HEK293 (cell line): ENCODE data around the gene AGTPBP1.

Source experiments
- KLF1 ChIP-seq: fragments of 450-650 bp; formaldehyde crosslinking; IDR thresholded peaks from 2 replicates; pipeline ENCODE4 v1.5.1; 2016; ENCODE audit warnings: missing biosample characterization, missing genetic modification characterization
- YY1 ChIP-seq: fragments of 450-650 bp; formaldehyde crosslinking; IDR thresholded peaks from 2 replicates; pipeline ENCODE4 v1.5.1; 2018; ENCODE audit warnings: missing biosample characterization, missing genetic modification characterization
- TF ChIP-seq, protein P1 (sequence below): fragments of 450-650 bp; formaldehyde crosslinking; IDR thresholded peaks from 2 replicates; pipeline ENCODE4 v1.5.1; 2016; ENCODE audit warnings: missing biosample characterization, missing genetic modification characterization
- TF ChIP-seq, protein P2 (sequence below): fragments of 450-650 bp; formaldehyde crosslinking; IDR thresholded peaks from 2 replicates; pipeline ENCODE4 v1.5.1; 2016; ENCODE audit warnings: missing biosample characterization, missing genetic modification characterization
- TF ChIP-seq, protein P3 (sequence below): fragments of 450-650 bp; formaldehyde crosslinking; IDR thresholded peaks from 2 replicates; pipeline ENCODE4 v1.5.1; 2016; ENCODE audit warnings: missing biosample characterization, missing genetic modification characterization

DNA sequence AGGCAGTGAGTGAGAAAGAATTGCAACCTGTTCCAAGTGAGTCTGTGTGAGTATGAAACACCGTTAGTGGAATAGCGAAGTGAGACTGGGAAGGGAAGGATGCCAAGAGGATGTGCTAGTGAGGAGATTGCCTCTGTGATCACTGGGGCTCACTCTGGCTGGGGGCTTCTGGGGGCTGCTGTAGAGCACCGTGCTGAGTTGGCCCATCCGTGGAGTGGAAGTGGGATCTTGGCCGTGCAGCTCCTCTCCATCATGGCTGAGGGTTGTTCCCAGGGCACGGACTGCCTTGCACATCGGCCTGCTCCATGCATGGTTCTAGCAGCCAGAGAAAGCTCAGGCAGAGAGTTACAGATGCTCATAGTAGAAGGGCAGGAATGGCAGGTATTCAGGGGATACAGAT is 236.1 kb downstream of the AGTPBP1 start:
- TF ChIP-seq, protein P1, sequence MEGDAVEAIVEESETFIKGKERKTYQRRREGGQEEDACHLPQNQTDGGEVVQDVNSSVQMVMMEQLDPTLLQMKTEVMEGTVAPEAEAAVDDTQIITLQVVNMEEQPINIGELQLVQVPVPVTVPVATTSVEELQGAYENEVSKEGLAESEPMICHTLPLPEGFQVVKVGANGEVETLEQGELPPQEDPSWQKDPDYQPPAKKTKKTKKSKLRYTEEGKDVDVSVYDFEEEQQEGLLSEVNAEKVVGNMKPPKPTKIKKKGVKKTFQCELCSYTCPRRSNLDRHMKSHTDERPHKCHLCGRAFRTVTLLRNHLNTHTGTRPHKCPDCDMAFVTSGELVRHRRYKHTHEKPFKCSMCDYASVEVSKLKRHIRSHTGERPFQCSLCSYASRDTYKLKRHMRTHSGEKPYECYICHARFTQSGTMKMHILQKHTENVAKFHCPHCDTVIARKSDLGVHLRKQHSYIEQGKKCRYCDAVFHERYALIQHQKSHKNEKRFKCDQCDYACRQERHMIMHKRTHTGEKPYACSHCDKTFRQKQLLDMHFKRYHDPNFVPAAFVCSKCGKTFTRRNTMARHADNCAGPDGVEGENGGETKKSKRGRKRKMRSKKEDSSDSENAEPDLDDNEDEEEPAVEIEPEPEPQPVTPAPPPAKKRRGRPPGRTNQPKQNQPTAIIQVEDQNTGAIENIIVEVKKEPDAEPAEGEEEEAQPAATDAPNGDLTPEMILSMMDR: no peak
- TF ChIP-seq YY1 (tag by site-specific recombination) (no peak), KLF1 (tag by site-specific recombination) (no peak)
- TF ChIP-seq, protein P2, sequence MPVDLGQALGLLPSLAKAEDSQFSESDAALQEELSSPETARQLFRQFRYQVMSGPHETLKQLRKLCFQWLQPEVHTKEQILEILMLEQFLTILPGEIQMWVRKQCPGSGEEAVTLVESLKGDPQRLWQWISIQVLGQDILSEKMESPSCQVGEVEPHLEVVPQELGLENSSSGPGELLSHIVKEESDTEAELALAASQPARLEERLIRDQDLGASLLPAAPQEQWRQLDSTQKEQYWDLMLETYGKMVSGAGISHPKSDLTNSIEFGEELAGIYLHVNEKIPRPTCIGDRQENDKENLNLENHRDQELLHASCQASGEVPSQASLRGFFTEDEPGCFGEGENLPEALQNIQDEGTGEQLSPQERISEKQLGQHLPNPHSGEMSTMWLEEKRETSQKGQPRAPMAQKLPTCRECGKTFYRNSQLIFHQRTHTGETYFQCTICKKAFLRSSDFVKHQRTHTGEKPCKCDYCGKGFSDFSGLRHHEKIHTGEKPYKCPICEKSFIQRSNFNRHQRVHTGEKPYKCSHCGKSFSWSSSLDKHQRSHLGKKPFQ (tag by site-specific recombination): no peak
- TF ChIP-seq, protein P3, sequence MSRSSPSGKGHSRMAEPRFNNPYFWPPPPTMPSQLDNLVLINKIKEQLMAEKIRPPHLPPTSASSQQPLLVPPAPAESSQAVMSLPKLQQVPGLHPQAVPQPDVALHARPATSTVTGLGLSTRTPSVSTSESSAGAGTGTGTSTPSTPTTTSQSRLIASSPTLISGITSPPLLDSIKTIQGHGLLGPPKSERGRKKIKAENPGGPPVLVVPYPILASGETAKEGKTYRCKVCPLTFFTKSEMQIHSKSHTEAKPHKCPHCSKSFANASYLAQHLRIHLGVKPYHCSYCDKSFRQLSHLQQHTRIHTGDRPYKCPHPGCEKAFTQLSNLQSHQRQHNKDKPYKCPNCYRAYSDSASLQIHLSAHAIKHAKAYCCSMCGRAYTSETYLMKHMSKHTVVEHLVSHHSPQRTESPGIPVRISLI (tag by site-specific recombination): no peak
